ENCODE measurements around the gene CR1.
"Not testable (repeated sequence)": the region's sequence is repeated elsewhere in the genome, so short reads cannot be mapped to it uniquely, and the experiment has no call there.

CR1 gene

DNA sequence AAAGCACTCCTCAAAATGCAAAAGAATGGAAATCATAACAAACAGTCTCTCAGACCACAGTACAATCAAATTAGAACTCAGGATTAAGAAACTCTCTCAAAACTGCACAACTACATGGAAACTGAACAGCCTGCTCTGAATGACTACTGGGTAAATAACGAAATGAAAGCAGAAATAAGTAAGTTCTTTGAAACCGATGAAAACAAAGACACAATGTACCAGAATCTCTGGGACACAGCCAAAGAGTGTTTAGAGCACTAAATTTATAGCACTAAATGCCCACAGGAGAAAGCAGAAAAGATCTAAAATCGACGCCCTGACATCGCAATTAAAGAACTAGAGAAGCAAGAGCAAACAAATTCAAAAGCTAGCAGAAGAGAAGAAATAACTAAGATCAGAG is 95.2 kb downstream of the CR1 start:
- DNase-seq: not testable (repeated sequence)

DNA sequence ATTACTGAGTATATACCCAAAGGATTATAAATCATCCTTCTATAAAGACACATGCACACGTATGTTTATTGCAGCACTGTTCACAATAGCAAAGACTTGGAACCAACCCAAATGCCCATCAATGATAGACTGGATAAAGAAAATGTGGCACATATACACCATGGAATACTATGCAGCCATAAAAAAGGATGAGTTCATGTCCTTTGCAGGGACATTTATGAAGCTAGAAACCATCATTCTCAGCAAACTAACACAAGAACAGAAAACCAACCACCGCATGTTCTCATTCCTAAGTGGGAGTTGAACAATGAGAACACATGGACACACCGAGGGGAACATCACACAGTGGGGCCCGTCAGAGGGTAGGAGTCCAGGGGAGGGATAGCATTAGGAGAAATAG is 98.1 kb downstream of the CR1 start:
- DNase-seq: not testable (repeated sequence)

DNA sequence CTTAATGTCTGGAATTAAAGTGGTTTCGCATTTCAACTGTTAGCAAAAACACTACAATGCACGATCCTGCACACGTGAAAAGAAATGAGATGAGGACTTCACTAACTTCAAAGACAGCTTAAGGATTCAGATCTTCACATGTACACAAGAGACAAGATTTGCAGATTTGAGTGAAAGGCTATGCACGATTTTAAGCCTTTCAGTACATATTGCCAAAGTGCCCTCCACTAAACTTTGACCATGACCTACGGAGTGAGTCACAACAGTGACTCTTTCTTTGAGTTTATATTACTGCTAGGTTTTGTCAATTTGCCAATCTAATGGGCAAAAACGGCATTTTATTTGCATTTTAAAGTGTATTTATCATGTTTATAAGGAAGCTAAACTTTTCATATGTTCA is 107.8 kb downstream of the CR1 start:
- no peak for DNase-seq

DNA sequence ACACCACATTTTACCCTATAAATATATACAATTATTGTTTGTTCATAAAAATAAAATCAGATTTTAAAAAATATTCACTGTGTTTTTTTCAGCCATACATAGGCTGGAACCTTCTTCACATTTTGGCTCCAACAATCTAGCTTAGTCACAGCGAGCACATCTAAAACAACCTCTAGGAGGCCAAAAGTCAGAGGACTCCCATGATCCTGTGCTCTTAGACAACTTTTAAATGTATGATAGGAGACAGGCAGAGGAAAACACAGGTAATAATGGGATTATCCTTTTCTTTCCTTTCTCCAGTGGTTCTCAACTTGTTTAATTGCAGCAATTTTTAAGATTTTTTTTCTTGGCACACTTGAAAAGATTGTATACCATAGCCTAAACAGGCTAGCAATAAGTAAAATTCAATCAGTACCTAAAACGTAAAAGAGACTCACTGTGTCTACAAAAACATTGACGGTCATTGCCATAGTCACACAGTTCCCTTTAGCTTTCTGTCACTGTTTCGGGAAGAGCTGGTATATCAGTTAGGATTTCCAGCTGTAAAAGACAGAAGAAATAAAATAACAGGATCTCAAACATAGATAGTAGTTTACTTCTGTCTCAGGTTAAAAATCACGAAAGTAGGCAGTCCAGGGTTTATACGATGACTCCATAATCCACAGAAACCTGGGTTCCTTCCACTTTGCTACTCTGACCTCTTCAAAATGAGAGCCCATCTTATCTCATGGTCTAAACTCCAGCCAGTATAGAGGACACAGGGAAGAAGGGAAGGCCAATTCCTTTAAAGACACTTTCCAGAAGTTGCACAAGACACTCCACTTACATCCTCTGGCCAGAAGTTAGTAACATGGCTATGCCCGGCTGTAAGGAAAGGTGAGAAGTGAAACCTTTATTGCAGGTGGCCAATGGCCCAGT is 109.7 kb downstream of the CR1 start:
- no peak for DNase-seq

DNA sequence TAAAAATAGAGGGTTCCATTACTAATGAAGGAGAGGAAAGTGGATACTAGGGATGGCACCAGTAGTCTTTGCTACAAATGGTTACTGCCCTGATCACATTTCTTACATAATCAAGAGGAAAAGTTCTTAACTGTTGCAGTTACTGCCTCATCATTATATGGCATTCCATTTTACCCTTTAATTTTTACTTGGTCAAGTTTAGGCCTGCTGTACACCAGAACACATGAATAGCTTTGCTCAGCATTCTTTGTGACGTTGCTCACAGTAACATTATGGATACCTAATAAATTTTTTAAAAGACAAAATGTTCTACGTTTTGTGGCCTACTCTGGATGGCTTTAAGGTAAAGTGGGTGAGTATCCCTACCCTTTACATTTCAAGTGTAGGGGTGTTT is 110.4 kb downstream of the CR1 start:
- DNase-seq: no peak

DNA sequence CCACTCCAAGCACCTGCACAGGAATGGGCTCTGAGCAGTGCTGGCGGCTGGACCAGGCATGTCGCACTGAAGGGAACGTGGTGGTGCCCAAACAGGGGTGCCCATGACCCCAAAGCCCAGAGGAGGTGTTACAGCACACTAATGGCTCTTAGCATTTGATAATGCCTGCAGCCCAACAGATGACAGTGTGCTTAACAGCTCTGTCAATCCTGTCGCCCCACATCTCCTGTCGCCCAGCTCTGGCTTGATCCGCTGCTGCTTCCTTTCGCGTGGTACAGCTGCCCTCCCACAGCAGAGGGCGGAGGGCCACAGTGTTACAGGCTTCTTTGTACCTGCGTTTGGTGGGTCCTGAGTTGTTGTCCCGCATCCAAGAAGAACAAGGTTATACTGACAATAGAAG is 116.8 kb downstream of the CR1 start:
- DNase-seq: no peak

DNA sequence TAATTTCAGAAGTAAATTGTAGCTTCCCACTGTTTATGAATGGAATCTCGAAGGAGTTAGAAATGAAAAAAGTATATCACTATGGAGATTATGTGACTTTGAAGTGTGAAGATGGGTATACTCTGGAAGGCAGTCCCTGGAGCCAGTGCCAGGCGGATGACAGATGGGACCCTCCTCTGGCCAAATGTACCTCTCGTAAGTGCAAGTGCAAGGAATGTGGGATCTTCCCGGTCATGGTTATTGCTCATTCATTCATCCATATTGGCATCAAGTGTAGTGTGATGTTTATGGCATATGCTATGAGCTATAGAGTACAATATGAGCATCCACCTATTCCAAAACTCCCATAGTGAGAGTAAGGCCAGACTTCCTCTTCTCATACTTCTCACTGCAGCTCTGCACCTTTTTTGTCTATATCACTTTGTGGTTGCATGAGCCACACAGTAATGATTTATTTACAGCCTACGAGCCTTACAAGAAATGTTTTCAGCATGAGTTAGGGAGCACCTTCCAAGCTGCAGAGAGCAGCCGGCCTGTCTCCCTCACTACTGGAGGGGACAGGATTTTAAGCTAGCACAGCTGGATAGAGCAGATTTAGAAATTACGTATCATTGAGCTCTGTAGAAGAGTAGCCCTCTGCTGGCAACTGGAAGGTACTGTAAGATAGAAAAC is 124.0 kb downstream of the CR1 start:
- DNase-seq: peak; percentile 68

DNA sequence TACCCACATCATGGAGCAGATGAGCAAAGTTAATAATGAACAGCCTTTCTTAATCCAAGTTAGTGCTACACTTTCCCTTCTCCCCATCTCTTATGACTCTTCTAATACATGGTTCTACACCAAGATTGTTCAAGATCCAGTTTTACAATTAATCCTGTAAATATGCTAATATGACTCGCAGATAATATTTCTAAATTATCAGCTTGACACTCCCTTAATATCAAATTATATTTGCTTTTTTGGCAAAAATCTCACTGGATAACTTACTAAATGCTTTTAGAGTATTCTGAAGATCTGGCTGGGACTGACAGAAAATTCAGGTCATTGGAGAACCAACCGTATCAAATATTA is 124.6 kb downstream of the CR1 start:
- no peak for DNase-seq

DNA sequence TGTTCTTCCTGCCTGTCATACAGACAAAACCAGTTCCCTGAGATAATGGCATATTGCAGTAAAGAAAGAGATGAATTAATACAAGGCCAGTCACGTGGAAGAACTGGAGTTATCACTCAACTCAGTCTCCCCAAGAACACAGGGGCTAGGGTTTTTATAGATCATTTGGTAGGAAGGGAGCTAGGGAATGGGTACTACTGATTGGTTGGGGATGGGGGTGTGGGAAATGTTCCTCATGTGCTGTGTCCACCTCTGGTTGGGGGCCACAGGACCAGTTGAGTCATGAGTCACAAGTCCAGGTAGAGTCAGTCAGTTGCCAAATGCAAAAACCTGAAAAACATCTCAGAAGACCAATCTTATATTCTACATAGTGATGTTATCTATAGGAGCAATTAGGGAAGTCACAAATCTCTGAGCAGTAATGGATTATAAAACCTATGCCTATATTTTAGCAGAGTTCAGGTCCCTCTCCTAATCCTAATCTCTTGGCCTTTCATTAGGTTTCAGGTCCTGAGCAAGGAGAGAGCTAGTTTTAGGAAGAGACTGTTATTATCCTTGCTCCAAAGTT is 129.6 kb downstream of the CR1 start:
- DNase-seq: not testable (repeated sequence)

DNA sequence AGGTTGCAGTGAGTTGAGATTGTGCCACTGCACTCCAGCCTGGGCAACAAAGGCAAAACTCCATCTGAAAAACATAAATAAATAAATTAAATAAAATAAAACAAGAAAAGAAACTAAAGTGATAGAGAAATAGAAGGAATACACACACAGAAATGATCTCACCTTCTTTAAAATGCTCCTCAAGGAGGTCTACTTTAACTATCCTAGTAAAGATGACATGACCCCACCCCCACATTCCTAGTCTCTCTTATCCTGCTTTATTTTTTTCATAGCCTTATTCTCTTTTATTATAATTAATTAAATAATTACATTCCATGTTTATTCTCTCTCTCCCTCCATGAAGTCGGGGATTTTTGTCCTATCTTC is 131.0 kb downstream of the CR1 start:
- no peak for DNase-seq

DNA sequence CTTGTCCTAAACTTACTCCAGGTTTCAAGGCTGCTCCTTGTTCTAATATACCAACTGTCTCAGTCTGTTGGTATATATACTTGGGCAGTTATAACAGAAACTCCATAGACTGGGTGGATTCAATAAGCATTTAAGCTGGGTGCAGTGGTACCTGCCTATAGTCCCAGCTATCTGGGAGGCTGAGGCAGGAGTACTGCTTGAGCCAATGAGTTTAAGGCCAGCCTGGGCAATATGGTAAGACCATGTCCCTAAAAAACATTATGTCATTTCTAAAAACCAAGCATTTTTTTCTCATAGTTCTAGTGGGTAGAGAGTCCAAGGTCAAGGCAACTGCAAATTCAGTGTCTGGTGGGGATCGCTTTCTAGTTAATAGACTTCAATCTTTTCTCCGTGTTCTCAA is 131.5 kb downstream of the CR1 start:
- DNase-seq: no peak

DNA sequence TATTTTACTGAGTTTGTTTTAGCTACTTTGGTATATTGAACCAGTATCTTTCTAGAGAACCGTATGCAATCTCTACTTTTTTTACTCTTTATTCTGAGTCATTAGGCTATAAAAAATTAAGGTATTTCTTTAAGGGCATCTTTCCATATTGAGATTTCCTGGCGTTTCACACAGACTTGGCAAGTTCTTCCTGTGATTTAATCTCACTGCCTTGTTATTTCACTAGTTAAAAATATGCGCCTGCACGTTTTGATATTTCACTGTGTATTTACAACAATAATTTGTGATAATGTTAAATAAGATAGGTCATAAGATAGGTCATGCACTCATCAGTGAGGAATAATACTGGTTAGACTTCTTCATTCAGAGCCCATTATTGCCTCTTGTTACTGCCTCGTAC is 132.8 kb downstream of the CR1 start:
- DNase-seq: no peak

DNA sequence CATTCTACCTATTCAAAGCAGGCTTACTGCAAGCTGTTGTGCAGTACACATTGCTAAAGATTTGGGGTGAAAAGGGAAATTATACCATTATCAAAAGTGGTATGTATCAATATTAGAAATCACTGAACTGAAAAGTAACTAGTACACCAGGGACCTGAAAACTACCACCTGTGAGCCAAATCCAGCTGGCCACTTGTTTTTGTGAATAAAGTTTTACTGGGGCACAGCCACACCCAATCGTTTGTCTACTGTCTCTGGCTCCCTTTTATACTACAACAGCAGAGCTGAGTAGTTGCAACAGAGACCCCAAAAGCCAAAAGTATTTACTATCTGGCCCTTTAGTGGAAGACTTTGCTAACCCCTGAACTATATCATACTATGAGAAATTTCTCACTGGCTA is 135.2 kb downstream of the CR1 start:
- DNase-seq: no peak

DNA sequence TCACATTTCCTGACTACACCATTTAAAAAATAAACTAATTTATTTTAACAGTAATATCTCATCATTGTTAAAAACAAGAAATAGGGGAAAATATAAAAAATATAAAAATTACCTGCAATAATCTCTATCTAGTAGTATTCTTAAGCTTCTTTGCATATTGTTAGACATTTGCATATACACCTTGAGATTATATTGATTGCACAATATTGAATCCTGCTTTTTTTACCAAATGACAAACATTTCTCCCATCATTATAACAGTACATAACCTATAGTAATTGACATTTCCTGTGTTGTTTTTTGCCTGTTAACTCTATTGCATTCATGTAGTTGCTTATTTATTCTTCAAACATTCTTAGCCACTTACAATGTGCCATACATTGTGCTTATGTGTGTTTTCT is 137.3 kb downstream of the CR1 start:
- DNase-seq: no peak

DNA sequence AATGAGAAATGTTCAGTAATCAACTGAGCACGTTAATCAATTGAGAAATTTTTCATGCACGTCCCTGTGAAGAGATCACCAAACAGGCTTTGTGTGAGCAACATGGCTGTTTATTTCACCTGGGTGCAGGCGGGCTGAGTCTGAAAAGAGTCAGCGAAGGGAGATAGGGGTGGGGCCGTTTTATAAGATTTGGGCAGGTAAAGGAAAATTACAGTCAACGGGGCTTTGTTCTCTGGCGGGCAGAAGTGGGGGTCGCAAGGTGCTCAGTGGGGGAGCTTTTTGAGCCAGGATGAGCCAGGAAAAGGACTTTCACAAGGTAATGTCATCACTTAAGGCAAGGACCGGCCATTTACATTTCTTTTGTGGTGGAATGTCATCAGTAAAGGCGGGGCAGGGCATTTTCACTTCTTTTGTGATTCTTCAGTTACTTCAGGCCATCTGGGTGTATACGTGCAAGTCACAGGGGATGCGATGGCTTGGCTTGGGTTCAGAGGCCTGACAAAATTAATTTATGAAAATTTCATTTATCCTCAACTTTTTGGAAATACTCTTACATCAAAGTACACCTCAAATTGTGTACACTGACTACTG is 137.8 kb downstream of the CR1 start:
- DNase-seq: not testable (repeated sequence)

DNA sequence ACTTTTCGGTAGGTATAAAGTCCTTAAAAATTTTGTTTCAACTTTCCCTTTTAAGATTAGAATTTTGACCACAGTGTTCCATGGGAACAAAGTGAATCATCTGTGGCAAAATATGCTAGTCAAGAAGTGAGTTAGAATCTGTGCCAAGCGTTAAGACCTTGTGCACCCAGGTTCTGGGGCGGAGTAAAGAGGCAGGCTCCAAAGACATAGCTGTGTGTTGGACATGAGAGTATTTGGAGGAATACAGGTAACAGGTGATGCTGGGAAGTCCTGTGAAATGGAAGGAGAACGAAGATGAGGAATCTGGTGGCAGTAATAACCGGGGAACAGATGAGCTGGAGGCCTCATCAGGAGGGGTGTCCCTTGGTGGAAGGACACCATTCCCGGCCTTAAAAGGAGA is 138.3 kb downstream of the CR1 start:
- not testable (repeated sequence) for DNase-seq

DNA sequence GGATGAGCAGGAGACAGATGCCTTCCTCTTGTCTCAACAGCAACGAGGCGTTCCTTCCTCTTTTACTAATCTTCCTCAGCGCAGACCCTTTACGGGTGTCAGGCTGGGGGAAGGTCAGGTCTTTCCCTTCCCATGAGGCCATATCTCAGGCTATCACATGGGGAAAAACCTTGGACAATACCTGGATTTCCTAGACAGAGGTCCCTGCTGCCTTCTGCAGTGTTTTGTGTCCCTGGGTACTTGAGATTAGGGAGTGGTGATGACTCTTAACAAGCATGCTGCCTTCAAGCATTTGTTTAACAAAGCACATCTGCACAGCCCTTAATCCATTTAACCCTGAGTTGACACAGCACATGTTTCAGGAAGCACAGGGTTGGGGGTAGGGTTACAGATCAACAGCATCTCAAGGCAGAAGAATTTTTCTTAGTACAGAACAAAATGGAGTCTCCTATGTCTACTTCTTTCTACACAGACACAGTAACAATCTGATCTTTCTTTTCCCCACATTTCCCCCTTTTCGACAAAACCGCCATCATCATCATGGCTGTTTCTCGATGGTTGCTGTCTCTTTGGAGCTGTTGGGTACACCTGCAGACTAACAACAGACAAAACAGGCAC is 139.7 kb downstream of the CR1 start:
- DNase-seq: peak; percentile 67

DNA sequence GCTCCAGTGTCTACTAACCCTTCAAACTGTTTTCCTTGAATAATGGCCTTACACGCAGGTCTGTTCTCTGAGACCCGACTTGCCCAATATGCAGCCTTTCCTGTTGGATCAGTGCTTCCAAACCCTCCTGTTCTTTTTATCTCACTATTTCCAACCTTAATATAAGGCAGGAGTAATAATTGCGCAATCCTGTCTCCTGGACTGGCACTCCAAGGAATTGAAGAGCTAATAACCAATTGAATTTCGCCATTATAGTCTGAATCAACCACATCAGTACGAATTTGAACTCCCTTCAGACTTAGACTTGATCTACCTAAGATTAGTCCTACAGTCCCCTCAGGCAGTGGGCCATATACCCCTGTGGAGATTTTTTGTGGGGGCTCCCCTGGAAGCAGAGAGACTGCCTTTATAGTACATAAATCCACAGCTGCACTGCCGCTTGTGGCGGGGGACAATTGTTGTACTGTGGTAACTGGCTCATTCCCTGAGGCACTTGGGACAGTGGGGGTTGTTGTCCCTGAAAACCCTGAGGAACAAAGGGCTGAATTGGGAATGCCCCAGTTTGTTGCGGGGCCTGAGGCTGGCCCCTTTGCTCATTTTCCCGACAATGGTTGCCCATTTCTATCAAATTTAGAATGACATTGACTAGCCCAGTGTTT is 142.7 kb downstream of the CR1 start:
- not testable (repeated sequence) for DNase-seq

DNA sequence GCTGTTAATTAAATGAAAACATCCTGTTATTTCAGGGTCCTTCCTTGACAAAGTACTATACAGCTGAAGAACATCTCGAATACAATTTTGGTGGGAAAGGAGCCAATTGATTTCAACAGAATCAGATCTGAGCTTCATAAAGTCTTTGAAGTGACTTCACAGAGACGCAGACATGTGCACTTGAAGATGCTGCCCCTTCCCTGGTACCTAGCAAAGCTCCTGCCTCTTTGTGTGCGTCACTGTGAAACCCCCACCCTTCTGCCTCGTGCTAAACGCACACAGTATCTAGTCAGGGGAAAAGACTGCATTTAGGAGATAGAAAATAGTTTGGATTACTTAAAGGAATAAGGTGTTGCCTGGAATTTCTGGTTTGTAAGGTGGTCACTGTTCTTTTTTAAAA is 143.4 kb downstream of the CR1 start:
- DNase-seq: not testable (repeated sequence)

DNA sequence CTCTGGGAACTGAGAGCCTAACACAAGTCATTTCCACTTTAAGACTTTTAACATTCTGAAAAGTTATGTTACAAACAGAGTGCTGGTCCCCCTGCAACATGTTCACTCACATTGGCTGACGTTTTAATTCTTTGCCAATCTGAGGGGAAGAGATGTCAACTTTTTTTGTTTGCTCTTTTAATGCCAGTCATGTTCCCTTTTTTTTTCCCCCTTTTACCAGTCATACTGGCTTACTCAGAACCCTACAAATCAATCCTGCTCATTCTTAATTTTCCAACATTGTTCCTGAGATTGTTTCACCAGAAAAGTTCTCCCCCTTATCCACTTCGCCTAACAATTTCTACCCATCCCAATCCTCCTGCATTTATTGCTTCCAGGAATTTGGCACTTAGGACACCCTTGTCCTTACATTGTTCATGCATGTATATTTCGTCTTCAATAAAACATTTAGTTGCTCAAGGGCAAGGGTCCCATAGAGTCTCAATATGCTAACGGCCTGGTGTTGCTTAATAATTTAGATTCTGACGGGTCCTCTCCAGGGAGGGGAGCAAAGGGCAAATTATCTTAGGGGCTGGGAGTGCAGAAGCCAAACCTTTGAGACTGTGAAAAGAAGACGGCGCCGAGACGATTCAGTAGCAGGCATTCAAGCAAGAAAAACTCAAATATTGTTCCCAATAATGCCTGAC is 148.4 kb downstream of the CR1 start:
- no peak for DNase-seq

DNA sequence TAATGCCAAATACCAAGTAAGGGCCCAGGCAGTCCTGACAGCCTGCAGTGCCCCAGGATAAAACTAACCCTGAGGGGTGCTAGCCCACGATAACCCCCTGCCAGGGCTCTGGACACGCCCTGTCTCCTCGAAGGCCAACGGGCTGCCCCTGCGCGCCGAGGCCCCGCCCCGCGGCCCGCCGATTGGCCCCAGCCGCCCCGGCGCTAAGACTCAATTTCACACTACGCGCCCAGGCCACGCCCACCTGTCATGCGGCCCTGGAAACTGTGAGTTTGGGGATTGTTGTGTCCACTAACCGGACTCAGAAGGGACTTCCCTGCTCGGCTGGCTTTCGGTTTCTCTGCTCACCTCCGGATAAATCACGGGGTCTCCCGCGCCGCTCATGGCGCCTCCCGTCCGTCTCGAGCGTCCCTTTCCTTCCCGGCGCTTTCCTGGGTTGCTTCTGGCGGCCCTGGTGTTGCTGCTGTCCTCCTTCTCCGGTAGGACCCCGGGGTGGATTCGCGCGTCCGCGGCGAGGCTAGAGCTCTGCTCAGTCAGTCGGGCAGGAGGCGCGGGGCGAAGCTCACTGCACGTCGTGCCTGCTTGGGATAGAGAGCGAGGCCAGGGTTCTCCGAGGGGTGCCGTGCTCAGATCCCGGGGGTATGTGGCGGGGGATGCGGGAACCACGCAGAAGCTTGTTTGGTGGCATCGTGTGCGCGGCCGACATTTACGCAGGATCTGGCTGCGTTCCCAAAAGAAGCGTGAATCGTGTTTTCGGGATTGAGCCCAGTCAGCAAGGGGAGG is 149.1 kb downstream of the CR1 start, which contains the start of gene CR1L:
Gene CR1L (plus strand): TSS at position 282 of the 783 bp plus-strand sequence. CDS start 101 bp downstream, at position 383.
- DNase-seq: no peak

All from NCI-H524 treated with DMSO at 0.1 percent for 48 hours (cell line).